GM21737 (cell line): ENCODE results near the gene AKR1C3.
"Not testable (repeated sequence)": the region's sequence is repeated elsewhere in the genome, so short reads cannot be mapped to it uniquely, and the experiment has no call there.

Experiments
- ATAC-seq: cut with Tn5 transposase; IDR thresholded peaks from one replicate; pipeline ENCODE4 v1.9.1; 2021; ENCODE audit warnings: mild to moderate bottlenecking, moderate library complexity; ENCODE audit not compliant: unreplicated experiment

Gene AKR1C3

DNA sequence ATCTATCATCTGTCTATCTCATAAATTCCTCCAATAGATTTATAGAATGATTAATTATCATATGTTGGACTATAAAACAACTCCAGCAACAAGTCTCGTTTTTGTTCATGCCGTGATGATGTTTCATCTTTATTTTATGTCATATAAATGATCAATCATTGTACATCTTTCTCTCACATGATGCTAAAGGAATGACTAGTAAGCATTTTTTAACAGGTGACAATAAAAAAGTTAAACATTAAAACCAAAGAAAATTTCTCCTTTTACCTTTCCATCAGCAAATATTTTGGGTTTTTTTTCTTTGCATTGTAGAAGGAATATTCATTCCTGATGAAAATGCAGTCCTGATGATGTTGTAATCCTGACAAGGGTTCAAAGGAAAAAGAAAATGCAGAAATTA lies 41.4 kb downstream of the AKR1C3 start:
- ATAC-seq: no peak

DNA sequence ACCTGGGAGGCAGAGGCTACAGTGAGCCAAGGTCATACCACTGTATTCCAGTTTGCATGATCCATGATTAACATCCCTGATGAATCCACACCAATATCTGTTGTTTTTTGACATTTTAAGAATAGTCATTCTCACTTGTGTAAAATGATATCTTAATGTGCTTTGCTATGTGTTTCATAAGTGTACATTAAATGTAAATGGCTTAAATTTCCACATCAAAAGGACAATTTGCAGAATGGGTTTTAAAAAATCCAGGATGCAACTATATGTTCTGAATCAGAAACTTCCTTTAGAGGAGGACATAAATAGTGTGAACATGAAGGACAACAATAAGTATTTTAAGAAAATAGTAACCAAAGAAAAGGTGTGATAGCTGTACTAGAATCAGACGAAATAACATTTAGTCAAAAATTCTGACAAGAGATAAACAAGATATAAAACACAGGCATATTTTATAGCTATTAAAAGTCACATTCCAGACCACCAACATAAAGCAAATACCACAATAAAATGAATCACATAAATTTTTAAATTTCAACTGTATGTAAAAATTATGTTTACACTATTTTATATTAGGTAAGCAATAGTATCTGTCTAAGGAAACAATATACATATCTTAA lies 42.4 kb downstream of the AKR1C3 start:
- no peak for ATAC-seq

GRCh38 chr10:5137699-5138098 lies 43.5 kb downstream of the AKR1C3 start:
- not testable (repeated sequence) for ATAC-seq

GRCh38 chr10:5142199-5142598 lies 48.0 kb downstream of the AKR1C3 start:
- no peak for ATAC-seq

DNA sequence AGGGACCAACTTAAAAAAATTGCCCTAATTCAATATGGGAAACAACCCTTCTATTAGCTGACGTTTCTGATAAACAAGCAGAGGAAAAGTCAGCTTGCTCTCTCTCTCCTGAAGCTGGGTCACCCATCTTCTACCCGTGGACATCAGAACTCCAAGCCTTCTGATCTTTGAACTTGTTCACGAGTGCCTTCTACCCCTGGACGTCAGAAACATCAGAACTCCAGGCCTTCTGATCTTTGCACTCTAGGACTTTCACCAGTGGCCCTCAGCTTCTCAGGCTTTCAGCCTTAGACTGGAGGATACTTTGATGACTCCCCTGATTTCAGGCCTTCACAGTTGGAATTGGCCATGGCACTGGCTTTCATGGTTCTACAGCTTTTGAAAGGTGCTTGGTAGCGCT lies 48.9 kb downstream of the AKR1C3 start:
- ATAC-seq: no peak

DNA sequence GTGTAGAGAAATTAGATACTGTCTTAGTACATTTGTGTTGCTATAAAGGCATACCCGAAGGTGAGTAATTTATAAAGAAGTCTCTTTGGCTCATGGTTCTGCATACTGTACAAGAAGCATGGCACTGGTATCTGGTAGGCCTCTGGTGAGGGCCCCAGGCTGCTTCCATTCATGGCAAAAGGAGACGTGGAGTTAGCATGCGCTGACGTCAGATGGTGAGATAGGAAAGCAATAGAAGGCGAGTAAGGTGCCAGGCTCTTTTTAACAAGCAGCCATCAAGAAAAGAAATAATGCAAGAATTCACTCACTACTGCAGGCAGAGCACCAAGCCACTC lies 52.7 kb downstream of the AKR1C3 start:
- no peak for ATAC-seq

DNA sequence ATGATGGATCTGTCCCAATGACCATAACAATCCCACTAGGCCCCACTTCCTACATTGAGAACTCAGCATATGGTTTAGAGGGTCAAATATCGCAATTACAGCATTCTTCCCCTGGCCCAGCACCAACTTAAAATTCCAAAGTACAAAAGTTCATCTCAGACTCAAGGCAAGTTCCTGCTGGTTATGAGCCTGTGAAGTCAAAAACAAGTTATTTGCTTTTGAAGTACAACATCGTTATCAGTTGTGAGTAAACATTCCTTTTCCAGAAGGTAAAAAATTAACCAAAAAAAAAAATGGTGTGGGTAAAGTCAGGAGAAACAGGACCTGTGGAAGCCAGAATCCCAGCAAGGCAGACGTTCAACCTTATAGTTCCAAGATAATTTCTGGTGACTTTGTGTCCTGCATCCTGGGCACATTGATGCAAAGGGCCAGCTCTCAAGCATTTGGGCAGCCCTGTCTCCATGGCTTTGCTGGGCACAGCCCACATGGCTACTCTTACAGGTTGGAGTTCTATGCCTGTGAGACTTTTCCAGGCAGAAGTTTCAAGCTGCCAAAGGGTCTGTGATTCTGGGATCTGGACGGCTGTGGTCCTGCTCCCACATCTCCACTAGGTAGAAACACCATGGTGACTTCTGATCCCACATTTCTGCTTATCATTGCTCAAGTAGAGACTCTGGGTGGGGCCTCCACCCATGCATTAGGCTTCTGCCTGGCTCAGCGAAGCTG lies 53.2 kb downstream of the AKR1C3 start:
- ATAC-seq: no peak

DNA sequence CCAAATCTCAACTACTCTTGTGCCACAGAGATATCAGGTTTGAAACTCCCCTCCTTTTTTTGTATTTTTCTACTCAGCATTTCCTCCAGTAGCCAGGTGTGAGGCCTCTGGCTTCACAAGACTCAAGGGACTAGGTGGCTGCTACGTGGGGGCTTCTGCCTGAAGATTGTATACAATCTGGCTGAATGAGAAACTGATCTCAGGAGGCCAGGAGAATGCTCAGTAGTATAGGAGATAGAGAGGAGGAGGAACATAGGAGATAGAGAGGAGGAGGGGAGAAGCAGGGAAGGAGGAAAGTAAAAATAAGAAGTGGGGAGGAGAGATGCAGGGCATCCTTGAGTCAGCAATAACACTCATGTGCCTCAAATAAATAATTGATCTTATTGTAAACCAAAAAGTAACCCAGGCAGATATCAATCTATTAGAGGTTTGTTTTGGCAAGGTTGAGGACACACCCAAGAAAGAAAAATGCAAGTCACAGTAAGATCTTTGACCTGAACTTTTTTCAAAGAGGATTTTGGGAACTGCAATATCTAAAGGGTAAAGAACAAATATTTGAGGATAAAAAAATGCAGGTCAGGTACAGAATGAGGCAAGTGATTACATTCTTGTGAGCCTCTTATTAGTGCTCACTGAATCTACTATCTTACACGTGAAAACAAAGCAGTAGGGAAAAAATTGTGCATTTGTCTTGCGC lies 53.9 kb downstream of the AKR1C3 start:
- ATAC-seq: no peak

DNA sequence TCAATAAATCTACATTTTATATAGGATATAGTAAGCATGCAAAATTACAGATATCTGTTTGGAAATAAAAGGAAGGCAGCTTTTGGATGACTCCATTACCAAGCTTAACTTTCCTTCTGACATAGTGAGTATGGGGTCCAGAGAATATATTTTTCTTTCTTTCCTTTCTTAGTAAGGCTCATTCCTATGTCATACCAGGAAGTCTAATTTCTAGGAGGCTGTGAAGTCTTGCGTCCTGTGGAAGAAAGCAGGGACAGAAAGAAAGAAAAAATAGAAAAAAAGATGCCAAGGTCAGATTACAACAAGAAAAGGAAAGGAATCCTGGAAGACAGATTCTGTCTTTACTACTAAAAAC lies 54.4 kb downstream of the AKR1C3 start:
- ATAC-seq: no peak

GRCh38 chr10:5151076-5151475 lies 56.9 kb downstream of the AKR1C3 start:
- ATAC-seq: no peak

- no peak for ATAC-seq
Measured at GRCh38 chr10:5155951-5156350, 61.7 kb downstream of the AKR1C3 start.
